Effector memory CD8-positive, alpha-beta T cell (primary cell): Measurements from ENCODE around the gene PEX14.

ENCODE experiments used
- ATAC-seq: fragments of 150-1000 bp; cut with Tn5 transposase; replicated peaks from 2 replicates; pipeline ENCODE4 v1.10.0; 2021; ENCODE audit warnings: mild to moderate bottlenecking, moderate library complexity
- DNase-seq, 3 experiments: peaks; one replicate each; pipeline ENCODE4 v3.0.0; 2021
- H3K27ac Mint-ChIP-seq, 2 donors: one replicate each; pipeline ENCODE4 v1.8.0; 2022; ENCODE audit warnings: mild to moderate bottlenecking in 2 of 2, mixed read lengths in 2 of 2, moderate library complexity in 2 of 2
- H3K27me3 Mint-ChIP-seq, 2 donors: one replicate each; pipeline ENCODE4 v1.8.0; 2022; ENCODE audit warnings: mixed read lengths in 2 of 2
- H3K36me3 Mint-ChIP-seq: one replicate; pipeline ENCODE4 v1.8.0; 2022; ENCODE audit warnings: mild to moderate bottlenecking, moderate library complexity, mixed read lengths; ENCODE audit not compliant: insufficient read depth
- H3K4me1 Mint-ChIP-seq, 2 donors: one replicate each; pipeline ENCODE4 v1.8.0; 2022; ENCODE audit warnings: low read depth in 2 of 2, mixed read lengths in 2 of 2
- H3K4me3 Mint-ChIP-seq, 2 donors: one replicate each; pipeline ENCODE4 v1.8.0; 2022; ENCODE audit warnings: mild to moderate bottlenecking in 2 of 2, mixed read lengths in 2 of 2, moderate library complexity in 2 of 2
- H3K9me3 Mint-ChIP-seq, 2 donors: one replicate each; pipeline ENCODE4 v1.8.0; 2022; ENCODE audit warnings: mixed read lengths in 2 of 2

The PEX14 gene

GRCh38 chr1:10632691-10633090 is 157.9 kb downstream of the PEX14 start:
- H3K9me3 Mint-ChIP-seq, result no peaks in the 10 kb centered on the region
- H3K36me3 Mint-ChIP-seq, result peaks cover 8% of the 10 kb centered on the region
- H3K4me1 Mint-ChIP-seq, result peaks cover 0 to 3% of the 10 kb centered on the region in 2 donors
- H3K27ac Mint-ChIP-seq, result peak overlapping the region in 1 of 2 donors; percentile 38
- ATAC-seq, result no peak
- no peak for DNase-seq
- H3K4me3 Mint-ChIP-seq, result no peak overlapping the region
- no peaks in the 10 kb centered on the region for H3K27me3 Mint-ChIP-seq

DNA sequence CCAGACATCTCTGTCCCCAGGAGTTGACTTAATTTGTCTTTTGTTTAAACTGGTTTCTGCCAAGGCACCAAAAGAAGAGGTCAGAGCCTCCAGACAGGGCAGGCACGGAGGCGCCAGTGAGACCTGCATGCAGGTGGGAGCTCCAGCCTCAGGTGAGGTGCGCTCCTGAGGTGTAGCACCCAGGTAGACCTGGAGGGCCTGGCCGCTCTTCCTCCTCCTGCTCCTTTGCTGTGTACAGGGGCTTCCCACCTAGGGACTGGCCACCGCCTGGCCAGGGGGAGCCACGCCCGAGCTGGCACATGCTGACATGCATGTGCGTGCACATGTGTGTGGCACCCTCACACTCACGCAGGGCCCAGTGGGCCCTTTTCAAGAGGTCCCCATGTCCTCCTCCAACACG is 158.7 kb downstream of the PEX14 start:
- Mint-ChIP-seq H3K36me3 (peaks cover 8% of the 10 kb centered on the region), H3K9me3 (no peaks in the 10 kb centered on the region), H3K4me1 (peaks cover 0 to 3% of the 10 kb centered on the region in 2 donors), H3K27ac (no peak overlapping the region), H3K27me3 (no peaks in the 10 kb centered on the region), H3K4me3 (no peak overlapping the region)
- DNase-seq, result no peak
- ATAC-seq, result no peak

- Mint-ChIP-seq H3K4me3 (no peak overlapping the region), H3K36me3 (peaks cover 8% of the 10 kb centered on the region), H3K27ac (no peak overlapping the region), H3K9me3 (no peaks in the 10 kb centered on the region), H3K4me1 (peaks cover 0 to 3% of the 10 kb centered on the region in 2 donors), H3K27me3 (no peaks in the 10 kb centered on the region)
- ATAC-seq, result no peak
- no peak for DNase-seq
Observed at GRCh38 chr1:10634075-10634427, 159.3 kb downstream of the PEX14 start.

DNA sequence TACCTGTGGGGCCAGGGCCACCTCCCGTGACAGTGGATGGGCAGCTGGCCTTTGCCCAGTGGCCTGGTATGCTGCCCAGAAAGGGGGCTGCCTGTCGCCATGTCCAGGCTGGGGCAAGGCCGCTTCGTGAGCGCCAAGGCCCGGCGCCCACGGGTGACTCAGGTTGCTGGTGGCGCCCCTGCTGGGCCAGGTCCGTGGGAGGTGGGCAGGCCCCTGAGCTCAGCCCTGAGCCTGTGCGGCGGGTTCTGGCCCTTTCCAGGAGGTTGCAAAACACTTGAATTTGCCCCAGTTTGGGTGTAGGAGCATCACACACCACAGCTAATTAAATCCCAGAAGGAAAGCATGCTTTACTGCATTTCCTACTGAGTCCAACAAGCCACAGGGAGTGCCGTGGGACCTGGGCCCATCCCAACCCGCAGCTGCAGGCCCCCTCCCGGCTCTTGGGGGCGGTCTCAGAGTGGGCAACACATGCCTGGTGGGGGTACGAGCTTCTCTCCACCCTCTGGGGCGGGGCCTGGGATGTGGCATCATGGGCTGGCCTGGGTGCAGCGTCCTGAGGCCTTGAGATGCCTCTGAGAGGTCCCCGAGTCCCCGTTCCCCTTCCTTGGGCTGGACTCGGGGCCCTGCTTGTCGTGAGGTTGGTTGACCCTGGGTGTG is 159.8 kb downstream of the PEX14 start:
- Mint-ChIP-seq H3K27me3 (no peaks in the 10 kb centered on the region), H3K4me1 (peaks cover 0 to 3% of the 10 kb centered on the region in 2 donors), H3K9me3 (no peaks in the 10 kb centered on the region), H3K27ac (no peak overlapping the region), H3K4me3 (no peak overlapping the region), H3K36me3 (peaks cover 8% of the 10 kb centered on the region)
- no peak for ATAC-seq
- DNase-seq, result no peak

- ATAC-seq, result no peak
Observed at GRCh38 chr1:10635085-10635896, 160.5 kb downstream of the PEX14 start.

DNA sequence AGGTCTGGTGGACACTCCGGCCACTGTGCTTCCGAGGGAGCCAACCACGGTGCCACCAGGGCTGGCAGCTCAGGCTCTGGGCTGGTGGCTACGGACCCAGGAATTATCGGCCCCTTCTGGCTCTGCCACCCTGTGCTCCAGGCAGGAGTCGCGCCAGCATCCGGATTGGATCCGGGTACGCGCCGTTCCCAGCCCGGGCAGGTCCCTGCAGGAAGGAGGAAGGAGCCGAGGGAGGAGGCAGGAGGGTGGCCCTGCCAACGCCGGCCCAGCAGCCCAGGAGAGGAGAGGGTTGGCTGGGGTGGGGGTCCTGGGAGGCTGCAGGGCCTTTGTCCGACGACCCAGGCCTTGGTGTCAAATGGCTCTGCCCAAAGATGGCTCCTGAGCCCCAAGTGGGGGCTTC is 161.2 kb downstream of the PEX14 start:
- Mint-ChIP-seq H3K4me1 (peaks cover 0 to 3% of the 10 kb centered on the region in 2 donors), H3K36me3 (peaks cover 7% of the 10 kb centered on the region)
- DNase-seq, result no peak

More at GRCh38 chr1:10635085-10635896, 160.5 kb downstream of the PEX14 start:
- Mint-ChIP-seq H3K27me3 (no peaks in the 10 kb centered on the region), H3K4me1 (peaks cover 0 to 3% of the 10 kb centered on the region in 2 donors), H3K36me3 (peaks cover 8% of the 10 kb centered on the region), H3K27ac (peak overlapping the region in 1 of 2 donors; percentile 71), H3K4me3 (no peak overlapping the region), H3K9me3 (no peaks in the 10 kb centered on the region)
- DNase-seq, result no peak

GRCh38 chr1:10637400-10637799 is 162.7 kb downstream of the PEX14 start:
- no peak overlapping the region for H3K27ac Mint-ChIP-seq
- peaks cover 9% of the 10 kb centered on the region for H3K36me3 Mint-ChIP-seq
- no peaks in the 10 kb centered on the region for H3K9me3 Mint-ChIP-seq
- ATAC-seq (no peak), DNase-seq (no peak)
- H3K4me3 Mint-ChIP-seq, result peak overlapping the region in 1 of 2 donors; percentile 63
- H3K27me3 Mint-ChIP-seq, result no peaks in the 10 kb centered on the region
- peaks cover 0 to 3% of the 10 kb centered on the region in 2 donors for H3K4me1 Mint-ChIP-seq

More for the DNA sequence above, 161.2 kb downstream of the PEX14 start:
- Mint-ChIP-seq H3K4me3 (no peak overlapping the region), H3K9me3 (no peaks in the 10 kb centered on the region), H3K27ac (no peak overlapping the region), H3K27me3 (no peaks in the 10 kb centered on the region)
- ATAC-seq, result no peak

DNA sequence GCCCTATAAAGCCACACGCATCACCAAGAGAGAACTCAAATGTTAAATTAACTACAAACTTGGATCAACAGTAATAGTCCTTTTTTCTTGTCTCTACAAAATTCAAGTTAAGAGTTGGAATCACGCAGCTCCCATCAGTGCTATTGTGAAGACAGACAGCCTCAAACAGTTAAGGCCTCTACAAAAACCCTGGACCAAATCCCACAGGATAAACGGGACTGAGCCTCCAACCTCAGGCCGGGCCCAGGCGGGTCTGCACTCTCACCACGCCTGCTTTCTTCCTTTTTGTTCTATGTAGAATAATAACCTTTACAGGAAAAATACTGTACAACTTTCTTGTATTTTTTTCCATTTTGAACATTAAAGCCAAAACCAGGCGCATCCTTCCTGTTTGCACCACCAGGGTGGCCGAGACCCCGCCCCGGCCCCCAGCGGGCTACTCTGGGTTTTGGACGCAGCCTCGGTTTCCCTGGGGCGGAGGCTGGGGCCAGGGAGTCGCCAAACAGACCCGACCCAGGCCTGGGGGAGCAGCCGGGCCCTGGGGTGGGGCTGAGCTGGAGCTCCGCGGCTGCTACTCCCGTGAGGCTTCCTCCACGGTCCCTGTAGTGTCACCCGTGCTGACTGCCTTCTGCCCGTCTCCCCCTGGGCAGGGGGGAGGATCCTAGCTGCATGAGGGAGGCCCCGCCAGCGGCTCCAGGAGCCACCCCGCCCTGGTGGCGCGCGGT is 163.2 kb downstream of the PEX14 start:
- Mint-ChIP-seq H3K27me3 (no peaks in the 10 kb centered on the region), H3K27ac (no peak overlapping the region), H3K4me1 (peaks cover 0 to 3% of the 10 kb centered on the region in 2 donors), H3K9me3 (no peaks in the 10 kb centered on the region), H3K4me3 (no peak overlapping the region), H3K36me3 (peaks cover 9% of the 10 kb centered on the region)
- peak; percentile 66 for ATAC-seq
- no peak for DNase-seq

- Mint-ChIP-seq H3K36me3 (peaks cover 9% of the 10 kb centered on the region), H3K9me3 (no peaks in the 10 kb centered on the region), H3K27ac (no peak overlapping the region), H3K4me3 (no peak overlapping the region), H3K4me1 (peaks cover 0 to 3% of the 10 kb centered on the region in 2 donors), H3K27me3 (no peaks in the 10 kb centered on the region)
- DNase-seq, result no peak
- ATAC-seq, result peak; percentile 35
Observed at GRCh38 chr1:10638559-10639005, 163.8 kb downstream of the PEX14 start.

DNA sequence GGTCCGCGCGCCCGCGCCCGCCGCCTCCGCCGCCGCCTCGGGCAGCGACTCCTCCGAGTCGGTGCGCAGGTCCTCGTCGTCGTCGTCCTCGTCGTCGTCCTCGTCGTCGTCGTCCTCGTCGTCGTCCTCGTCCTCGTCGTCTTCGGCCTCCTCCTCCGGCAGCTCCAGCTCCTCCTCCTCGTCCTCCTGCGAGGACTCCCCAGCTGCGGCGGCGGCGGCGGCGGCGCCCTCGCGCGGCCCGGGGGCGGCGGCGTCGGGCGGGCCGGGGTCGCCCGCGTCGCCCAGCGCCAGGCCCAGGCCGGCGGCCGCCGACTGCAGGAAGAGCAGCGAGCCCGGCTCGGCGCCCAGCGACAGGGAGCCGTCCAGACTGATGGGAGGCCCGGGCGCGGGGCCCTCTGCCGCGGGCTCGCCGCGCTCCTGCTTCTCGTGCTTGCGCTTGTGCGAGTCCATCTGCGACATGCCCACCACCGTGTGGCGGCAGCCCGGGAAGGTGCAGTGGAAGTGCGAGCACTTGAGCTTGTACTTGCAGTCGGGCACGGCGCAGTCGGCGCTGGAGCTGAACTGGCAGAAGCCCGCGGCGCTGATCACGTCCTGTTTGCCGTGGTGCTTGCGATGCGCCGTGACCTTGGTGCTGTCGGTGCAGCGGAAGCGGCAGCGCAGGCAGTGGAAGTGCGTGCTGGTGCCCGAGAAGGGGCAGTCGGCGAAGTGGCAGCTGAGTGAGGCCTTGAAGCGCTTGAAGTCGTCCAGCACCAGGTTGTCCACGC is 164.4 kb downstream of the PEX14 start:
- DNase-seq (no peak), ATAC-seq (peak; percentile 21)
- peaks cover 0 to 3% of the 10 kb centered on the region in 2 donors for H3K4me1 Mint-ChIP-seq
- no peaks in the 10 kb centered on the region for H3K27me3 Mint-ChIP-seq
- H3K27ac Mint-ChIP-seq, result no peak overlapping the region
- H3K36me3 Mint-ChIP-seq, result peaks cover 9% of the 10 kb centered on the region
- no peak overlapping the region for H3K4me3 Mint-ChIP-seq
- H3K9me3 Mint-ChIP-seq, result no peaks in the 10 kb centered on the region

DNA sequence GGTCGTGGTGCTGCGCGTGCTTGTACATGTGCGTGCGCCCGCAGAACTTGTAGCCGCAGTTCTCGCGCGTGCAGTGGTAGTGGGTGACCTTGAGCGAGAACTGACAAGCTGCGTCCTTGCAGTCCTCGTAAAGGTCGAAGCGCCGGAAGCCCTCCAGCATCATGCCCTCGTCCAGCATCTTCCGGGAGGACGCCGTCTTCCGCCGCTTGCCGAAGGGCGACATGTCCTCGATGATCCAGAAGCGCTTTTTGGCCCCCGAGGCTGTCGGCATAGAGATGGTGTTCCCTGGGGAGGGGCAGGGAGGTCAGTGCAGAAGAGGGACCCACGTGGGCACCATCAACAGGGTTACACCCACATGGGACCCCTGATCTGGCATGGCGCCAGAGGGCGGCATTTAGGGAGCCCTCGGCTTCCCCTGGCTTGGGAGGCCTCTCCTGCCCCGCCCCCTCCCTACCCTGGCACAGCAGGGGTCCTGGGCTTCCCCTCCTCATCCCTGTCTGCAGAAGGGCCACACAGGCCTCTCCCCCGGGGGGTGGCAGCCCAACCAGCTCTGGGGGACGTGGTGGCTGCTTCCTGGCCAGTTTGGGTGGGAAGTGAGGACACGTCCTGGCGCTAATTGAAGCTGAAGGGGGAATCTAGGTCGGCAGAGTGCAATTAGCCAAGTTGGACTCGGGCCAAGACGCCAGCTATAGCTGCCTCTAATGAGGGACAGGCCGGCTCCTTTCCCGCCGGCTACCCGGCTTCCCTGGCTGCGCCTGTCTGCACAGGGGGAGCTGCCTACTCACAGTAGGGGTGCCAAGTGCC is 165.2 kb downstream of the PEX14 start:
- Mint-ChIP-seq H3K4me1 (peaks cover 0 to 3% of the 10 kb centered on the region in 2 donors), H3K4me3 (no peak overlapping the region), H3K9me3 (no peaks in the 10 kb centered on the region)

DNA sequence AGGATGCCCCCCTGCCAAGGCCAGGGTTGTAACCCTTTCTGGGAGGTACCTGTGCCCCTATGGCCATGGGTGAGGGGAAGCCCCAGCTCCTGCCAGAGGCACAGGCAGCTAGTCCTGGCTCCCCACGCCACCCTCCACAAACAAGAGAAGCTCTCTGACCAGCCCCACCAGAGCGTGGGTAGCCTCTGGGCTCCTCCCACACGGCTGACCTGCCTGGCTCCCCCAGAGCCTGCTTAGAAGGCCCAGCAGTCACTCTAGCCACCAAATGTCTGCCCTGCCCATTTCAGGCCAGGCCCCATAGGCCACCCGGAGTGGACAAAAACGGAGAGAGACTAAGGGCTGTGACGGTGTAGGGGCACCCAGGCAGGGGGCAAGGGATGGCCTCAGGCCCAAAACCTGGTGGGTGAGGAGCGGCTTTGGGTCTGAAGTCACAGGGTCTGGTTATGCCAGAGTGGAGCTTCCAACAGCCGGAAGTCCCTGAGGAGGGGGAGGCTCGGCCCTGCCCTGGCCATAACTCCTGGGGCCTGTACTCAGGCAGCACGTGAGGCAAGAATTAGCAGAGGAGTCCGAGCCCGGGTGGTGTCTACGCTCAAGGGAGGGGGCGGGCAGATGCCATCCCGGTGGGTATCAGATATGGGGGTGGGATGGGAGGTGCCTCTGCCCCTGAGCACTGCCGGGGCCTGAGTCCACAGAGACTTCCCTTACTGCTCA is 166.2 kb downstream of the PEX14 start:
- peak overlapping the region in 1 of 2 donors; percentile 81 for H3K27ac Mint-ChIP-seq

More for the DNA sequence above, 165.2 kb downstream of the PEX14 start:
- Mint-ChIP-seq H3K27ac (no peak overlapping the region), H3K36me3 (peaks cover 9% of the 10 kb centered on the region), H3K27me3 (no peaks in the 10 kb centered on the region)
- no peak for ATAC-seq
- no peak for DNase-seq

More for the DNA sequence above, 166.2 kb downstream of the PEX14 start:
- peaks cover 0 to 3% of the 10 kb centered on the region in 2 donors for H3K4me1 Mint-ChIP-seq
- no peaks in the 10 kb centered on the region for H3K27me3 Mint-ChIP-seq
- DNase-seq (no peak), ATAC-seq (no peak)
- H3K4me3 Mint-ChIP-seq, result no peak overlapping the region
- H3K9me3 Mint-ChIP-seq, result no peaks in the 10 kb centered on the region
- peaks cover 15% of the 10 kb centered on the region for H3K36me3 Mint-ChIP-seq
